OCI-LY1 (cell line): Measurements from ENCODE around the gene PGK2.

ENCODE experiments used
- H2AFZ ChIP-seq: fragments of 200-600 bp; sonication (generic), shearing (Covaris generic); 2 replicates; pipeline ENCODE4 v1.6.0; 2014; ENCODE audit warnings: antibody characterized with exemption, mild to moderate bottlenecking, low read length
- H3F3A ChIP-seq: fragments of 200-600 bp; sonication (generic), shearing (Covaris generic); 2 replicates; pipeline ENCODE4 v1.6.0; 2014; ENCODE audit warnings: mild to moderate bottlenecking, antibody characterized with exemption, low read length, moderate library complexity; ENCODE audit not compliant: insufficient read depth
- H3K27ac ChIP-seq: fragments of 200-600 bp; sonication (generic); 2 replicates; pipeline ENCODE4 v1.5.1; 2014; ENCODE audit warnings: low read length, mixed run types, mild to moderate bottlenecking, low read depth; ENCODE audit not compliant: poor library complexity, severe bottlenecking
- H3K27me3 ChIP-seq: fragments of 200-600 bp; sonication (generic); 2 replicates; pipeline ENCODE4 v1.6.0; 2014; ENCODE audit warnings: antibody characterized with exemption, mild to moderate bottlenecking, low read length, moderate library complexity; ENCODE audit not compliant: insufficient read depth
- H3K36me3 ChIP-seq: fragments of 200-600 bp; sonication (generic); 2 replicates; pipeline ENCODE4 v1.6.1; 2014; ENCODE audit warnings: mild to moderate bottlenecking, antibody characterized with exemption, low read length, moderate library complexity, mixed read lengths; ENCODE audit not compliant: insufficient read depth
- H3K4me1 ChIP-seq: fragments of 200-600 bp; sonication (generic); 2 replicates; pipeline ENCODE4 v1.5.1; 2014; ENCODE audit warnings: mild to moderate bottlenecking, low read length, moderate library complexity; ENCODE audit not compliant: insufficient read depth, severe bottlenecking
- H3K4me2 ChIP-seq: fragments of 200-600 bp; sonication (generic), shearing (Covaris generic); 2 replicates; pipeline ENCODE4 v1.6.1; 2014; ENCODE audit warnings: low read length
- H3K4me3 ChIP-seq: fragments of 200-600 bp; sonication (generic); 2 replicates; pipeline ENCODE4 v1.5.1; 2014; ENCODE audit warnings: low read length, low read depth, mild to moderate bottlenecking, mixed read lengths; ENCODE audit not compliant: poor library complexity, severe bottlenecking
- H3K79me2 ChIP-seq: fragments of 200-600 bp; shearing (Covaris generic); 2 replicates; pipeline ENCODE4 v1.6.1; 2016; ENCODE audit warnings: mixed run types, low read length, mixed read lengths; ENCODE audit not compliant: insufficient read depth
- H3K9ac ChIP-seq: fragments of 200-600 bp; sonication (generic), shearing (Covaris generic); 2 replicates; pipeline ENCODE4 v1.6.1; 2014; ENCODE audit warnings: mild to moderate bottlenecking, low read length, mixed read lengths
- H3K9me2 ChIP-seq: fragments of 200-600 bp; sonication (generic), shearing (Covaris generic); 2 replicates; pipeline ENCODE4 v1.6.1; 2014; ENCODE audit warnings: low read depth, mild to moderate bottlenecking, low read length, mixed read lengths
- H3K9me3 ChIP-seq: fragments of 200-600 bp; shearing (Covaris generic); 2 replicates; pipeline ENCODE4 v1.6.1; 2014; ENCODE audit warnings: low read length, mixed read lengths
- H4K20me1 ChIP-seq: fragments of 200-600 bp; sonication (generic), shearing (Covaris generic); 2 replicates; pipeline ENCODE4 v1.6.0; 2016; ENCODE audit warnings: mild to moderate bottlenecking, low read length; ENCODE audit not compliant: insufficient read depth
- EZH2 ChIP-seq: fragments of 200-600 bp; sonication (generic), shearing (Covaris generic); IDR thresholded peaks from 2 replicates; pipeline ENCODE4 v1.8.0; 2017; ENCODE audit warnings: borderline replicate concordance, mixed run types, mild to moderate bottlenecking, antibody characterized with exemption, low read length, moderate library complexity, mixed read lengths
- TF ChIP-seq, protein P1 (sequence below): fragments of 200-600 bp; sonication (generic), shearing (Covaris generic); IDR thresholded peaks from 2 replicates; pipeline ENCODE4 v1.5.1; 2017; ENCODE audit warnings: mild to moderate bottlenecking, antibody characterized with exemption, low read length, moderate library complexity, mixed read lengths

The PGK2 gene

DNA sequence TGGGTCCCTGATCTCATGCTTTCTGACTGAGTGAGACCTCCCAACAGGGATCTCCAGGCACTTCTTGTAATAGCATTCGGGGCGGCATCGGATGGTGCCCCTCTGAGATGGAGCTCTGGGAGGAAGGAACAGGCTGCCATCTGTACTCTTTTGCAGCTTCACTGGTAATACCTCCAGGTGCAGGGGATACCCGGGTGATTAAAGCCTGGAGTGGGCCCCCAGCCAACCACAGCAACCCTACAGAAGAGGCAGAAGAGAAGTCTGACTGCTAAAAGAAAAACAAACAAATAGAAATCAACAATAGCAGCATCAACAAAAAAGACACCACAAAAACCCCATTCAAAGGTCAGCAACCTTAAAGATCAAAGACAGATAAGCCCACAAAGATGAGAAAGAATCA is 19.1 kb upstream of the PGK2 start:
- no peak for TF ChIP-seq EZH2
- TF ChIP-seq, protein P1, sequence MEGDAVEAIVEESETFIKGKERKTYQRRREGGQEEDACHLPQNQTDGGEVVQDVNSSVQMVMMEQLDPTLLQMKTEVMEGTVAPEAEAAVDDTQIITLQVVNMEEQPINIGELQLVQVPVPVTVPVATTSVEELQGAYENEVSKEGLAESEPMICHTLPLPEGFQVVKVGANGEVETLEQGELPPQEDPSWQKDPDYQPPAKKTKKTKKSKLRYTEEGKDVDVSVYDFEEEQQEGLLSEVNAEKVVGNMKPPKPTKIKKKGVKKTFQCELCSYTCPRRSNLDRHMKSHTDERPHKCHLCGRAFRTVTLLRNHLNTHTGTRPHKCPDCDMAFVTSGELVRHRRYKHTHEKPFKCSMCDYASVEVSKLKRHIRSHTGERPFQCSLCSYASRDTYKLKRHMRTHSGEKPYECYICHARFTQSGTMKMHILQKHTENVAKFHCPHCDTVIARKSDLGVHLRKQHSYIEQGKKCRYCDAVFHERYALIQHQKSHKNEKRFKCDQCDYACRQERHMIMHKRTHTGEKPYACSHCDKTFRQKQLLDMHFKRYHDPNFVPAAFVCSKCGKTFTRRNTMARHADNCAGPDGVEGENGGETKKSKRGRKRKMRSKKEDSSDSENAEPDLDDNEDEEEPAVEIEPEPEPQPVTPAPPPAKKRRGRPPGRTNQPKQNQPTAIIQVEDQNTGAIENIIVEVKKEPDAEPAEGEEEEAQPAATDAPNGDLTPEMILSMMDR: no peak
- Histone ChIP-seq H3K4me2 (no peak overlapping the region), H3K9me3 (no peaks in the 10 kb centered on the region), H3K9me2 (no peaks in the 10 kb centered on the region), H3K4me1 (no peaks in the 10 kb centered on the region), H3K9ac (no peak overlapping the region), H3K27me3 (no peaks in the 10 kb centered on the region), H3F3A (no peaks in the 10 kb centered on the region), H4K20me1 (no peaks in the 10 kb centered on the region), H3K27ac (no peak overlapping the region), H3K4me3 (no peak overlapping the region), H2AFZ (no peak overlapping the region), H3K79me2 (no peaks in the 10 kb centered on the region), H3K36me3 (no peaks in the 10 kb centered on the region)

GRCh38 chr6:49805246-49805645 is 18.2 kb upstream of the PGK2 start:
- Histone ChIP-seq H4K20me1 (no peaks in the 10 kb centered on the region), H3K36me3 (no peaks in the 10 kb centered on the region), H3K4me2 (no peak overlapping the region), H3K9me2 (no peaks in the 10 kb centered on the region), H3F3A (no peaks in the 10 kb centered on the region), H3K4me3 (no peak overlapping the region), H3K9me3 (no peaks in the 10 kb centered on the region), H3K27ac (no peak overlapping the region), H3K27me3 (no peaks in the 10 kb centered on the region), H3K79me2 (no peaks in the 10 kb centered on the region), H2AFZ (no peak overlapping the region), H3K4me1 (no peaks in the 10 kb centered on the region), H3K9ac (no peak overlapping the region)
- TF ChIP-seq EZH2: no peak
- TF ChIP-seq, protein P1: no peak

- H3K9me2 ChIP-seq: no peaks in the 10 kb centered on the region
- H3K27me3 ChIP-seq: no peaks in the 10 kb centered on the region
- no peak for TF ChIP-seq EZH2
- TF ChIP-seq, protein P1: no peak
- no peak overlapping the region for H3K9ac ChIP-seq
- no peak overlapping the region for H2AFZ ChIP-seq
- no peaks in the 10 kb centered on the region for H3K9me3 ChIP-seq
- H3K4me1 ChIP-seq: no peaks in the 10 kb centered on the region
- H3K27ac ChIP-seq: no peak overlapping the region
- H3K4me2 ChIP-seq: no peak overlapping the region
- no peaks in the 10 kb centered on the region for H3K79me2 ChIP-seq
- H3K4me3 ChIP-seq: no peak overlapping the region
- no peaks in the 10 kb centered on the region for H4K20me1 ChIP-seq
- H3K36me3 ChIP-seq: no peaks in the 10 kb centered on the region
- H3F3A ChIP-seq: no peaks in the 10 kb centered on the region
Observed at GRCh38 chr6:49801525-49801924, 14.4 kb upstream of the PGK2 start.
